T-helper 17 cell (primary cell): ENCODE results near the gene PCGF1. TPM values are rescaled to one million over a fixed set of nuclear protein-coding genes. Genes with fewer than 3 reads are reported as not detected.

Source experiments
- ATAC-seq: fragments of 150-1000 bp; cut with Tn5 transposase; 2 replicates; pipeline ENCODE4 v1.10.0; 2021; ENCODE audit warnings: mild to moderate bottlenecking, moderate library complexity
- DNase-seq, 3 donors: peaks; one replicate each; pipeline versions ENCODE4 v3.0.0 to v3.0.0-alpha.2; 2020 to 2021
- H3K9me3 ChIP-seq: one replicate; pipeline ENCODE4 v1.7.0; 2013; ENCODE audit warnings: low read length, mild to moderate bottlenecking; ENCODE audit not compliant: control insufficient read depth, poor library complexity, severe bottlenecking
- H3K27ac Mint-ChIP-seq: one replicate; pipeline ENCODE4 v1.8.0; 2022; ENCODE audit warnings: mild to moderate bottlenecking, moderate library complexity, mixed read lengths
- H3K27me3 Mint-ChIP-seq: one replicate; pipeline ENCODE4 v1.8.0; 2022; ENCODE audit warnings: mixed read lengths
- H3K36me3 Mint-ChIP-seq: one replicate; pipeline ENCODE4 v1.8.0; 2022; ENCODE audit warnings: low read depth, mixed read lengths
- H3K4me1 Mint-ChIP-seq: one replicate; pipeline ENCODE4 v1.8.0; 2022; ENCODE audit warnings: mild to moderate bottlenecking, mixed read lengths
- H3K4me3 Mint-ChIP-seq: one replicate; pipeline ENCODE4 v1.8.0; 2022; ENCODE audit warnings: mild to moderate bottlenecking, moderate library complexity, mixed read lengths
- total RNA-seq, 4 donors: library from RNA in 2 of 4; stranded (reverse) in 2 of 4; gene quantifications; one replicate each; pipeline ENCODE4 v1.2.3 and lab custom pipeline; 2022 to 2026

The PCGF1 gene
- total RNA-seq, 2 donors from 2014 or later, result 28.2 to 31.5 TPM

DNA sequence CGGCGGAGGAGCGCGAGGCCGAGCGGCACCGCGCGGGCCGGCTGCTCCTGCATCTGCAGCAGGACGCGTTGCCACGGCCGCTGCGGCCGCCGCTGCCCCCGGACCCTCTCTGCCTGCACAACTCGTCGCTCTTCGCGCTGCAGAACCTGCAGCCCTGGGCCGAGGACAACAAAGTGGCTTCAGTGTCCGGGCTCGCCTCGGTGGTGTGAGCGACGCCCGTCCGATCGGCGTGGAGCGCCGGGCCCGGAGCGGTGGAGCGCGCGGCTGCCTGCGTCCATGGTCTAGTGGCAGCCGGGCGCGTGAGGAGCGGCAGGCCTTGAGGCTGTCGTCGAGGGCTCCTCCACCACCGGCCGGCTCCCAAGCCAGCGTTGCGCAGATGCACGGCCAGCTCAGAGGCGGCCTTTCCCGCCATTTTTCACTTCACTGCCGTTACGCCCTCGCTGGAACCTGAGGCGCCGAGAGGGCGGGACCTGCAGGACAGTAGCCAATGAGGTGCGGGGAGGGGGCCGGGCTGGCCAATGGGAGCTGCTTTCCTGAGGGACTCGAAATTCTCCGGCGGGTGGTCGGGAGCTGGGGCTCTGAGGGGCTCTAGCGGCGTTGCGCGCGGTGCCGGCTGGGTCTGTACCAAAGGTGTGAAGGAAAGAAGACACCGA is 8.6 kb upstream of the PCGF1 start:
- H3K9me3 ChIP-seq, result no peaks in the 10 kb centered on the region
- Mint-ChIP-seq H3K27ac (peak overlapping the region; percentile 61), H3K36me3 (peaks cover 7% of the 10 kb centered on the region), H3K4me3 (peak overlapping the region; percentile 77), H3K27me3 (peaks cover 61% of the 10 kb centered on the region), H3K4me1 (peaks cover 21% of the 10 kb centered on the region)
- DNase-seq, result peak; percentile 59 to 68 (median 67)
- peak; percentile 87 for ATAC-seq

DNA sequence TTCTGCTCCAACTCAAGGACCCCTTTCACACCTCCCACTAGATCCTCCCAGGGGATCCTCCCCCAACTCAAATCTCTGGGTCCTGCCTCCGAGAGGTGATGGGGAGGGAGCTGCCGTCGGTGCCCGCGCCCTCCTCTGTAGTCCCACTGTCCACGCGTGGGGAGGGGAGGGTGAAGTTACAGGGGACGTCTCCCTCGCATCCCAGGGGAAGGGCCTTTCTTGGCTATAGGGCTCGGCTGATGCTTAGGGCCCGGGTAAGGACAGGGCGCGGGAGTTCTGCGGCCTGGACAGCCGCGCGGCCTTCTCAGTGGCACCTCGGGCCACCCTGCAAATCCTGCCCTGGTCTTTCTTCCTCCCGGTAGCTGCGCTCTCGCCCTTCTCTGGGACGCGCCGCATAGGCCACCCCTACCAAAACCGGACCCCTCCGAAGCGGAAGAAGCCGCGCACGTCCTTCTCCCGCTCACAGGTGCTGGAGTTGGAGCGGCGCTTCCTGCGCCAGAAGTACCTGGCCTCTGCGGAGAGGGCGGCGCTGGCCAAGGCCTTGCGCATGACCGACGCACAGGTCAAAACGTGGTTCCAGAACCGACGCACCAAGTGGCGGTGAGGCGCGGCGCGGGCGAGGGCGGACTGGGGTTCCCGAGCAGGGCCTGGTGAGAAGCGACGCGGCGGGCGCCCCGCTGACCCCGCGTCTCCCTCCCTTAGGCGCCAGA is 7.9 kb upstream of the PCGF1 start:
- peak overlapping the region; percentile 91 for H3K4me3 Mint-ChIP-seq
- H3K9me3 ChIP-seq, result no peaks in the 10 kb centered on the region
- peak overlapping the region; percentile 41 for H3K27ac Mint-ChIP-seq
- H3K36me3 Mint-ChIP-seq, result peaks cover 6% of the 10 kb centered on the region
- peaks cover 21% of the 10 kb centered on the region for H3K4me1 Mint-ChIP-seq
- H3K27me3 Mint-ChIP-seq, result peaks cover 57% of the 10 kb centered on the region
- DNase-seq (no peak), ATAC-seq (no peak)

DNA sequence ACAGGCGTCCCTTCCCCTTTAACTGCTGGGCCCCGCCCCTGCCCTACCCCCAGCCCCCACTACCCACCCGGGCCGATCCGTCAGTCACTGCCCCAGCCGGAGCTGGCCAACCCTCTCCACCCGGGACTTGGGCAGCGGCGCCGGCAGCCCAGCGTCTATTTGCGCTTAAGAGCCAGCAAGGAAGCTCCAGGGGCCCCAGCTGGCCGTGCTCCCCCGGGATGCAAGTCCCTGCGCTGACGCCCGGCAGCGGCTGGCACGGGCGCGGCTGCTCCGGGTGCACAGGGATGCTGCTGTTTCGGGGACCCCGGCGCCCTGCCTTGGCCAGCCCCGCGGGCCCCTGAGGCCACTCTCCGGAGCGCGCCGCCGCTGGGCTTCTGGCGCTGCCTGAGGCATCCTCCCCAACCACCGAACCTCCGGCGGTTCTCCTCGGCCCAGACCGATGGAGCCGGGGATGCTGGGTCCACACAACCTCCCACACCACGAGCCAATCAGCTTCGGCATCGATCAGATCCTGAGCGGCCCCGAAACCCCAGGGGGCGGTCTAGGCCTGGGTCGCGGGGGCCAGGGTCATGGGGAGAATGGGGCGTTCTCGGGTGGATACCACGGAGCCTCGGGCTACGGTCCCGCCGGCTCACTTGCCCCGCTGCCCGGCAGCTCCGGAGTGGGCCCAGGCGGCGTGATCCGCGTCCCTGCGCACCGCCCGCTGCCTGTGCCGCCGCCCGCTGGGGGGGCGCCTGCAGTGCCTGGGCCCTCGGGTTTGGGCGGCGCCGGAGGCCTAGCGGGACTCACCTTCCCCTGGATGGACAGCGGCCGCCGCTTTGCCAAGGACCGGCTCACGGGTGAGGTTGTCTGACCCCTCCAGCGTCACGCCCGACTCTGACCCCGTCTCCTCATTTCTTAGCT is 7.1 kb upstream of the PCGF1 start, which contains the start of gene TLX2:
Gene TLX2, plus strand, starts transcription at position 83 of the 903 bp plus-strand sequence. Its CDS starts 357 bp downstream, at position 440.
- Mint-ChIP-seq H3K4me1 (peaks cover 23% of the 10 kb centered on the region), H3K27me3 (peaks cover 49% of the 10 kb centered on the region), H3K4me3 (peak within 1 kb of the TSS; percentile 91), H3K36me3 (peaks cover 2% of the 10 kb centered on the region), H3K27ac (peak within 1 kb of the TSS; percentile 41)
- ATAC-seq (peak; percentile 15), DNase-seq (no peak)
- no peaks in the 10 kb centered on the region for H3K9me3 ChIP-seq

DNA sequence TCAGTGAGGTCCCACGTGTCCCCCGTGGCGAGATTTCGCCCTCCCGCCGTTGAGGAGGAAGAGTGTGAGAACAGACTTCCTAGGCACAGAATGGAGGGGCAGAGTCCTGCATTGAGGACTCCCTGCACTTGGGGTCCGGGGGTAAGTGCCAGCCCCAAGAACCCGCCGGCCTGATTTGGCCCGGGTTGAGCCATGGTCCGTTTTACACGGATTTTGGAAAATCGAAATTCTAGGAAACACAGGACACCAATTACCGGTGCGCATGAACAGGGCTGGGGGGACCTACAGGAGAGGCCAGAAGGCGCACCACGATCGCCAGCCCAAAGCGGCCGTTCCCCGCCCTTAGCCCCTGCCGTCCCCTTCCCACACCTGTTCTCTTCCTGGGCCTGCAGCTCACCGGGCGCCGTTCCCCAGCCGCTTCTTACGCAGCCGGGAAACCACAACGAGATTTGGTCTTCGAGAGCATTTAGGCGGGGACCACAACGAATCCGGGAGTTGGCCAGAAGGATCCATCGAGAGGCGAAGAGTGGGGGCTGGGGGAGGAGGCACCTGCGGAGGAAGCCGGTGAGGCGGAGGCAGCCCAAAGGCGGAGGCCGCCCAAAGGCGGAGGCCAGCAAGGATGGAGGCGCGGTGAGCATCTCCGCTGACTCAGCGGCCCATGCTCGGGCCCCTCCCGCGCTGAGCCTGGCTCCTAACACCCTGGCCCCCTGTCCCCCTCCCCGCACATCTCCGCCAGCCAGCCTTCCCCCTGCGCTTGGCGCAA is 6.3 kb upstream of the PCGF1 start:
- peak overlapping the region; percentile 91 for H3K4me3 Mint-ChIP-seq
- H3K27ac Mint-ChIP-seq, result peak overlapping the region; percentile 1
- no peaks in the 10 kb centered on the region for H3K9me3 ChIP-seq
- peaks cover 2% of the 10 kb centered on the region for H3K36me3 Mint-ChIP-seq
- peaks cover 40% of the 10 kb centered on the region for H3K27me3 Mint-ChIP-seq
- H3K4me1 Mint-ChIP-seq, result peaks cover 24% of the 10 kb centered on the region
- ATAC-seq, result peak; percentile 40
- DNase-seq, result no peak

DNA sequence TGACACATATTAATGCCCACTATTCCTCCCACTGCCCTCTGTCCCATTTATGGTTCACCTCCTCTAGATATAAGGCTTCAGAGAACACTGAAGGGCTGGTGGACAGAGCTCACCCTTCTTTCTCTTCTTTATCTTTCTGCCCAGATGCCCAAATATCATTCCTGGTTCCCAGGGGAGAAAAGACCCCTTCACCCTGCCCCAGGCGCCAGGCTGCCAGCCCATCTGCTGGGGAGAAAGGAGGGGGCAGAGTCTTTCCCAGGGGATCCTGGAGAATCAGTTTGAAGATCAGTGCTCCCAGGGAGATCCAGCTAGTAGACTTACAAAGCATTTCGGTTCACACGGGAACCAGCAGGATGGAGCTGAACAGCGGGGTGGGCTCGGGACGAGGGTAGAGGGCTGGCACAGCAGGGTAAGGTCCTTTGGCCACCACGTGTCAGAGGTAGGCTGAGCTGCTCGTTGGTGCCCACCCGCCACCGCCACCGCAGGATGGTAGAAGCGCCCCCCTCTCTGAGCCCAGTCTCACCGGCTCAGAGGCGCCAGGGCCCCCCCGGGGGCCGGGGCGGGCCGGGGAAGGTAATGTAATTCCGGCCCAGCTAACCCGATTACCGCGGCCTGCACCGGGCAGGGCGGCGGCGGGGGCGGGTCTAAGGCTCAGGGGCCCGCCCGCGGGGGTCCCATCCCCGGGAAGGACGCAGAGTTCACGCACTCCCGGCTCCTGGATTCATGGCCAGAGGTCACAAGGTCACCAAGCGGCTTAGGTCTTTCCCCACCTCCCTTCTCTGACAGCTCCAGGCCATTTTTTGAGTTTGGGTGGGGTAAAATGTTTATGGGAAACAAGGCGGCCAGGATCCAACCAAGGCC is 5.5 kb upstream of the PCGF1 start:
- H3K27ac Mint-ChIP-seq, result peak overlapping the region; percentile 9
- peaks cover 2% of the 10 kb centered on the region for H3K36me3 Mint-ChIP-seq
- no peaks in the 10 kb centered on the region for H3K9me3 ChIP-seq
- DNase-seq, result no peak
- H3K4me1 Mint-ChIP-seq, result peaks cover 30% of the 10 kb centered on the region
- peaks cover 32% of the 10 kb centered on the region for H3K27me3 Mint-ChIP-seq
- no peak for ATAC-seq
- peak overlapping the region; percentile 91 for H3K4me3 Mint-ChIP-seq

DNA sequence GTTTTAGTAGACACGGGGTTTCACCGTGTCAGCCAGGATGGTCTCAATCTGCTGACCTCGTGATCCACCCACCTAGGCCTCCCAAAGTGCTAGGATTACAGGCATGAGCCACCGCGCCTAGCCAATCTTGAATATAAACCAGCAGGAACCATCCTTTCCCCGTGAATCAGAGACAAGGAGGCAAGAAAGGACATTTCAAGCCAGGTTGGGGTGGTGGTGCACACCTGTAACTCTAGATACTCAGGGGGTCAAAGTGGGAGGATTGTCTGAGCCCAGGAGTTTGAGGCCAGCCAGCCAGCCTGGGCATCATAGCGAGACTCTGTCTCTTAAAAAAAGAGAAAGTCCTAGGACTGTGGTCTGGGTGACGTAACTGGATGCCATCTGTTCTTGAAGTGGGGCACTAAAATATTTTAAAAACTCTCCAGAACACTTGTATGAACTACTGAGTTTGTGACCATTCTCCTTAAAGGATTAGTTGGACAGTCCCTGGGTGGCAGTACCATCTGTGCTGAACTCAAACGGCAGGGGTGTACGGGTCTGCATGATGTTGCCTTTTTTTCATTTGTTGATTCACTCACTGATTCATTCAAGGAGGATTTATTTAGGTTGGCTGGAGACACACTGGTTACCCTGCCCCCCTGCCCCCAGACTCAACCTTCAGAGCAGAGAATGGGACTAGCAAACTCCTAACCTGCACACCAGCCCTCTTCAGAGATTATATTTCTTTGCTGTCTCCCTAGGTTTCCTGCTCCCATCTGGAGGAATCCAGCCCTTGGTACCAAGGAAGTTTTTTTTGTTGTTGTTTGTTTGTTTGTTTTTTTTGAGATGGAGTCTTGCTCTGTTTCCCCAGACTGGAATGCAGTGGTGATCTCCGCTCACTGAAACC is 3.9 kb upstream of the PCGF1 start:
- peaks cover 4% of the 10 kb centered on the region for H3K36me3 Mint-ChIP-seq
- DNase-seq (no peak), ATAC-seq (no peak)
- H3K4me1 Mint-ChIP-seq, result peaks cover 37% of the 10 kb centered on the region
- no peak overlapping the region for H3K4me3 Mint-ChIP-seq
- peaks cover 20% of the 10 kb centered on the region for H3K27me3 Mint-ChIP-seq
- H3K9me3 ChIP-seq, result no peaks in the 10 kb centered on the region
- H3K27ac Mint-ChIP-seq, result peak overlapping the region; percentile 16

DNA sequence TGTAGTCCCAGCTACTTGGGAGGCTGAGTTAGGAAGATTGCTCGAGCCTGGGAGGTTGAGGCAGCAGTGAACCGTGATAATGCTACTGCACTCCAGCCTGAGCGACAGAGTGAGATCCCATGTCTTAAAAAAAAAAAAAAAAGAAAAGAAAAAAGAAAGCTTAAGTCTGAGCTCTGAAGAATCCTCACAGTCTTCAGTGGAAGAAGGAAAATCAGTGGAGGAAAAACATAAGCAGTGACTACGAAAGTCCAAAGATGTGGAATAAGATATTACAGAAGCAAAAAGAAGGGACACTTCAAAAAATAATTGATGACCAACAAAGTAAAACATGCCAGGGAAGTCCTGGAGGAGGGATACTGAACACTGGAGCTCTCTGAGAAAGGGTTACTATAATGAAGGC is 2.8 kb upstream of the PCGF1 start:
- DNase-seq, result no peak
- no peak overlapping the region for H3K4me3 Mint-ChIP-seq
- no peaks in the 10 kb centered on the region for H3K9me3 ChIP-seq
- peaks cover 13% of the 10 kb centered on the region for H3K27me3 Mint-ChIP-seq
- peaks cover 34% of the 10 kb centered on the region for H3K4me1 Mint-ChIP-seq
- ATAC-seq, result no peak
- H3K36me3 Mint-ChIP-seq, result peaks cover 4% of the 10 kb centered on the region
- peak overlapping the region; percentile 56 for H3K27ac Mint-ChIP-seq

DNA sequence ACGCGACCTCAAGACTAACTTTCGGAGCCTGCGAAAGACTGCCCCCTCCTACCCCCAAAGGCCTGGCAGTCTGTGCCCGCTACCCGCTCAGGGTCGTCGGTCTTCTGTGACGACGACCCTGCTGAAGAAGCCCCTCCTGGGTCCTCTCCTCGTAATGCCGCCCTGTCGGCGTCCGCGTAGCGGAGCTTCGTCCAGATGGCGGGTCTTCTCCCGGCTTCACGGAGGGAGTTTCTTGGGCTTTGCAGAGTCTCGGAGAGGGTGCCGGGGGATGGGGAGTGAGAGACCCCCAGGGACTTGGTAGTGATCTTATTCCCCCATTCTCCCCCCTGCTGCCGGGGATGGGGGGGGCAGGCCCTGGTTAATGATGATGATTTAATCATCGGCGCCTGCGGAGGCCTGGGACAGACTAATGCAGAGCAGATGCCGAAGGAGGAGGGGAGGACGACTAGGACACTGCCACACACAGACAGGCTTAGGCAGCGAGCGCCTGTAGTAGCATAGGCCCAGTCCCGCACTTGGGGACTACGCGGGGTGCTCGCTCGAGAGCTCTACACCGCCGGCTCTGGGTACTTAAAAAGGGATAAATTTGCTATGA is 528 bp upstream of the PCGF1 start:
- Mint-ChIP-seq H3K36me3 (peaks cover 13% of the 10 kb centered on the region), H3K27ac (peak overlapping the region; percentile 100), H3K4me3 (peak overlapping the region; percentile 99), H3K27me3 (peaks cover 32% of the 10 kb centered on the region), H3K4me1 (peaks cover 38% of the 10 kb centered on the region)
- H3K9me3 ChIP-seq, result no peaks in the 10 kb centered on the region
- DNase-seq (no peak), ATAC-seq (no peak)

DNA sequence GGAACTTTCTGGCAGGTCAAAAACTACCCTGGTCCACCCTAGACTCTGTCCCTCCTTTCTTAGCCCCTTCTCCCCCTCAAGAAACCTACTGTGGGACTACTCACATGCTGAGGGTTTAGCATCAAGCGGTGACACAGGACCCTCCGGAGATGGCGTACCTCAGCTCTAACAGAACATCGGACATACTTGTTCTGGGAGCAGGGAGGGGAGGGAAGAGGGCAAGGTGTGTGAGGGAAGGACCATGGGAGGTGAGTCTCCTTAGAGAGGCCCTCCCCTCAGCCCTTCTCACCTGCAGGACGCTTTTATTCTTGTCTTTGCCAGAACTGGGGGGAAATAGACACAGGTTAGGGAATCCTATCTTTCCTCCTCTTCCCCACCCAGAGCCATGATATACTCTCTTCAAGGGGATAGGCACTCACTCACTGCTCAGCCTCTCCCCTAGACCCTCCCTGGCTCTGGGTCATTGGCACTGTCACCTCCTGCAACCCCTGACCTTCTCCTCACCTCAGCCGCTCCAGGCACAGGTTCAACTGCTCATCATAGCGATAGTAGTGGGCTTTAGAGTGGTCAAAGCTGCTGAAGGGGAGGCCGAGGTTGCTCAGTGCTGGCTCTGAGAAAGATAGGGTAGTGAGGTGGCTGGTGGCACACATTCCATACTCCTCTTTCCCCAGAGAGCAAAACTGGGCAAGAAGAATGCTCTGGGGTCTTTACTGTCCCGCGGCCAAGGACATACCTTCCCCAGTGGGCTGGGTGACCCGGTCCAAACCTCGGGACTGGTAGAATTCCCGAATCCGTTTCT is 1.8 kb downstream of the PCGF1 start:
- ATAC-seq (no peak), DNase-seq (no peak)
- peak overlapping the region; percentile 56 for H3K27ac Mint-ChIP-seq
- H3K4me1 Mint-ChIP-seq, result peaks cover 41% of the 10 kb centered on the region
- peaks cover 13% of the 10 kb centered on the region for H3K36me3 Mint-ChIP-seq
- H3K4me3 Mint-ChIP-seq, result no peak overlapping the region
- no peaks in the 10 kb centered on the region for H3K9me3 ChIP-seq
- H3K27me3 Mint-ChIP-seq, result peaks cover 50% of the 10 kb centered on the region

DNA sequence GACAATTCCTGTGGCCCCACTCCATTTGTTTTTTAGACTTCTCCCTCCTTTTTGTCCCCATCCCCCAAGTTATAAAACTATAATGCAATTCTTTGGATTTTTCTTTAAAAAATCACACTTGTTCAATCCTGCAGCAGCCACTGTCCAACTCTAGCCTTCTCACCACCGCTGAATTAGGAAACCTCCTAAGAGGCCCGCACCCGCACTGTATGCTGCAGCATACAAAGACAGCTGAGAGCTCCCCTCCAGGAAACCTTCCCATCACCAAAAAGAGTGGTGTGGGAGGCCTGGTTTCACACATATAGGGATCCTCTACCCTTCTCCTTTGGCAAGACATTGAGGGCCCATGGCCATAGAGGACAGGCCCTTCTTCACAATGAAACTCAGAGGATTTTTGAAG is 2.9 kb downstream of the PCGF1 start:
- H3K9me3 ChIP-seq, result no peaks in the 10 kb centered on the region
- ATAC-seq, result no peak
- no peak overlapping the region for H3K4me3 Mint-ChIP-seq
- H3K36me3 Mint-ChIP-seq, result peaks cover 13% of the 10 kb centered on the region
- H3K27me3 Mint-ChIP-seq, result peaks cover 59% of the 10 kb centered on the region
- no peak for DNase-seq
- H3K4me1 Mint-ChIP-seq, result peaks cover 38% of the 10 kb centered on the region
- H3K27ac Mint-ChIP-seq, result peak overlapping the region; percentile 56
